ENCODE data around the gene ATXN7L1. TPM values are rescaled to one million over a fixed set of nuclear protein-coding genes. Genes with fewer than 3 reads are reported as not detected.

The ATXN7L1 gene
- total and polyA plus RNA-seq, 2 of the 8 experiments (the other 6 are each of a cell fraction or from before 2014, with no cell fraction given) = 14.3 to 34.0 TPM

- TF ChIP-seq ZNF274 (IDR thresholded peaks at IDR 0.05; ENCODE audit: borderline replicate concordance, extremely low read depth, low read length) = no peak
Measured at GRCh38 chr7:105902325-105902911, 26.0 kb upstream of the ATXN7L1 start (continued).

Data from H1 (cell line).